SK-N-SH (cell line): Measurements from ENCODE around the gene SUPT20H. TPM values are rescaled to one million over a fixed set of nuclear protein-coding genes. Genes with fewer than 3 reads are reported as not detected.

Source experiments
- CTCF ChIA-PET: fragments of 300-600, 350-600 bp; formaldehyde crosslinking; extraction: SDS; loops from one replicate; lab custom pipeline; 2021; lab: Yijun Ruan, JAX
- POLR2A ChIA-PET: fragments of 350-600 bp; sonication (Branson Sonifier 250); formaldehyde crosslinking; extraction: SDS; loops from one replicate; lab custom pipeline; 2020; ENCODE audit warnings: antibody characterized with exemption, inconsistent platforms; lab: Yijun Ruan, JAX
- DNase-seq: peaks from one replicate; pipeline ENCODE4 v3.0.0; 2012
- H2AFZ ChIP-seq: fragments of 200-600 bp; sonication (generic); 2 replicates; pipeline ENCODE4 v1.8.1; 2016; ENCODE audit warnings: antibody characterized with exemption, mild to moderate bottlenecking, low read depth
- H3F3A ChIP-seq: fragments of 200-600 bp; sonication (generic); replicated peaks from 2 replicates; pipeline ENCODE3; 2016; ENCODE audit warnings: antibody characterized with exemption, mild to moderate bottlenecking; ENCODE audit not compliant: insufficient read depth
- H3K27ac ChIP-seq, 2 experiments: fragments of 200-500 bp in 1 of 2; fragments of 200-600 bp in 1 of 2; sonication (Bioruptor generic) in 1 of 2; sonication (generic), shearing (Covaris generic) in 1 of 2; 2 replicates each; pipeline versions ENCODE4 v1.5.1 to v1.6.1; 2014 to 2016; ENCODE audit warnings: low read depth in 2 of 2, inconsistent platforms in 1 of 2, low read length in 1 of 2, mild to moderate bottlenecking in 1 of 2, mixed read lengths in 1 of 2
- H3K27me3 ChIP-seq: fragments of 200-600 bp; sonication (generic), shearing (Covaris generic); 2 replicates; pipeline ENCODE4 v1.6.1; 2016; ENCODE audit warnings: mixed run types; ENCODE audit not compliant: insufficient read depth
- H3K36me3 ChIP-seq, 2 experiments: fragments of 200-500 bp in 1 of 2; fragments of 200-600 bp in 1 of 2; sonication (Bioruptor generic) in 1 of 2; sonication (generic) in 1 of 2; replicated peaks in 1 of 2; 2 replicates each; pipeline versions ENCODE3 to v1.5.1; 2014 to 2016; ENCODE audit warnings: low read length in 1 of 2, mild to moderate bottlenecking in 1 of 2; ENCODE audit not compliant: insufficient read depth in 2 of 2, control insufficient read depth in 1 of 2
- H3K4me1 ChIP-seq, 2 experiments: fragments of 200-500 bp in 1 of 2; fragments of 200-600 bp in 1 of 2; sonication (Bioruptor generic) in 1 of 2; sonication (generic), shearing (Covaris generic) in 1 of 2; 2 replicates each; pipeline versions ENCODE4 v1.5.1 to v1.6.1; 2014 to 2016; ENCODE audit warnings: low read depth in 1 of 2, low read length in 1 of 2, mixed run types in 1 of 2; ENCODE audit not compliant: insufficient read depth in 2 of 2, control insufficient read depth in 1 of 2
- H3K4me2 ChIP-seq: fragments of 200-600 bp; sonication (generic), shearing (Covaris generic); 2 replicates; pipeline ENCODE4 v1.6.1; 2017; ENCODE audit warnings: mixed run types
- H3K4me3 ChIP-seq, 2 experiments: fragments of 200-500 bp in 1 of 2; fragments of 200-600 bp in 1 of 2; sonication (Bioruptor generic) in 1 of 2; sonication (generic), shearing (Covaris generic) in 1 of 2; 2 replicates each; pipeline versions ENCODE4 v1.5.1 to v1.8.1; 2014 to 2016; ENCODE audit warnings: low read depth in 2 of 2, inconsistent platforms in 1 of 2, low read length in 1 of 2, mild to moderate bottlenecking in 1 of 2, mixed read lengths in 1 of 2, moderate library complexity in 1 of 2
- H3K79me2 ChIP-seq: fragments of 200-600 bp; sonication (generic); 2 replicates; pipeline ENCODE4 v1.8.1; 2017; ENCODE audit warnings: mild to moderate bottlenecking; ENCODE audit not compliant: insufficient read depth
- H3K9ac ChIP-seq: fragments of 200-600 bp; sonication (generic); 2 replicates; pipeline ENCODE4 v1.6.1; 2017; ENCODE audit warnings: mixed run types
- H3K9me2 ChIP-seq: fragments of 200-600 bp; sonication (generic); 2 replicates; pipeline ENCODE4 v1.6.1; 2017; ENCODE audit warnings: mixed run types
- H3K9me3 ChIP-seq: fragments of 200-600 bp; sonication (generic); 2 replicates; pipeline ENCODE4 v1.6.1; 2017; ENCODE audit warnings: mixed run types, mild to moderate bottlenecking, moderate library complexity
- H4K20me1 ChIP-seq: fragments of 200-600 bp; sonication (generic); 2 replicates; pipeline ENCODE4 v1.6.1; 2017; ENCODE audit warnings: mild to moderate bottlenecking, mixed run types; ENCODE audit not compliant: insufficient read depth
- ELF1 ChIP-seq: IDR thresholded peaks from 2 replicates; pipeline ENCODE4 v1.4.0; 2012
- EZH2phosphoT487 ChIP-seq: fragments of 200-600 bp; sonication (generic); IDR thresholded peaks from 2 replicates; pipeline ENCODE4 v1.6.1; 2017; ENCODE audit warnings: low read depth, mixed run types, mild to moderate bottlenecking, antibody characterized with exemption, moderate library complexity, borderline replicate concordance
- FOXJ3 ChIP-seq: sonication (generic); formaldehyde crosslinking; IDR thresholded peaks from 2 replicates; pipeline ENCODE4 v1.5.1; 2020; ENCODE audit warnings: mild to moderate bottlenecking, missing genetic modification reagents
- FOXM1 ChIP-seq: IDR thresholded peaks from 2 replicates; pipeline ENCODE4 v1.4.0; 2012; ENCODE audit warnings: low read depth, mild to moderate bottlenecking
- JUND ChIP-seq: IDR thresholded peaks from 2 replicates; pipeline ENCODE4 v1.4.0; 2012
- NFIC ChIP-seq: IDR thresholded peaks from 2 replicates; pipeline ENCODE4 v1.4.0; 2012; ENCODE audit warnings: borderline replicate concordance
- PBX3 ChIP-seq: IDR thresholded peaks from 2 replicates; pipeline ENCODE4; 2012
- POLR2AphosphoS5 ChIP-seq: IDR thresholded peaks from 2 replicates; pipeline ENCODE4 v1.6.1; 2012; ENCODE audit warnings: low read depth, low read length
- RFX5 ChIP-seq: IDR thresholded peaks from 2 replicates; pipeline ENCODE4 v1.6.1; 2012; ENCODE audit warnings: mild to moderate bottlenecking, improper control_type of control experiment, low read length
- SIN3A ChIP-seq: IDR thresholded peaks from 2 replicates; pipeline ENCODE4 v1.6.1; 2012; ENCODE audit warnings: low read depth, mild to moderate bottlenecking, low read length, moderate library complexity, borderline replicate concordance
- SMC3 ChIP-seq: IDR thresholded peaks from 2 replicates; pipeline ENCODE4 v1.6.1; 2012; ENCODE audit warnings: low read depth, low read length, improper control_type of control experiment
- TAF1 ChIP-seq: IDR thresholded peaks from 2 replicates; pipeline ENCODE4 v1.6.1; 2012; ENCODE audit warnings: low read depth, mild to moderate bottlenecking, low read length, moderate library complexity, borderline replicate concordance
- TCF12 ChIP-seq: IDR thresholded peaks from 2 replicates; pipeline ENCODE4 v1.4.0; 2012
- USF2 ChIP-seq: fragments of 150-350 bp; IDR thresholded peaks from 2 replicates; pipeline ENCODE4 v1.6.1; 2017; ENCODE audit warnings: antibody characterized with exemption, low read length, low read depth, borderline replicate concordance
- YY1 ChIP-seq: IDR thresholded peaks from 2 replicates; pipeline ENCODE4 v1.4.0; 2012; ENCODE audit warnings: low read depth, mild to moderate bottlenecking
- ZBTB33 ChIP-seq: IDR thresholded peaks from 2 replicates; pipeline ENCODE4 v1.4.0; 2012; ENCODE audit warnings: low read depth, borderline replicate concordance
- WGBS: methylation state at CpG from one replicate; pipeline ENCODE4 v1.1.6; 2017; ENCODE audit warnings: low lambda C conversion rate; 5-methylcytosine and 5-hydroxymethylcytosine counted together
- polyA plus RNA-seq, 3 experiments: library from polyadenylated mRNA; depleted of rRNA; stranded (reverse); fragments of >200 nt; gene quantifications; 2 replicates each; pipeline ENCODE4 v1.2.3, GENCODE V29; 2012

The SUPT20H gene
- polyA plus RNA-seq, 1 of the 3 experiments (the other 2 are of a cell fraction), result 39.4 TPM

- ChIA-PET CTCF (interaction anchor here (2.4 kb wide), 1 partner anchor 10 kb away, joined by 10 read pairs; no protein-coding TSS in a partner anchor), POLR2A (no interaction called here)
- peaks cover 85 to 96% of the 10 kb centered on the region in 2 experiments for H3K36me3 ChIP-seq
- H2AFZ ChIP-seq, result no peak overlapping the region
- H3K4me1 ChIP-seq, result no peaks in the 10 kb centered on the region
- no peak overlapping the region for H3K27ac ChIP-seq
- no peak overlapping the region for H3K4me2 ChIP-seq
- TF ChIP-seq YY1 (no peak), SIN3A (no peak), EZH2phosphoT487 (no peak), POLR2AphosphoS5 (no peak), NFIC (no peak), PBX3 (no peak), USF2 (no peak), SMC3 (no peak), TCF12 (no peak)
- no peak for DNase-seq
- no peak overlapping the region for H3K4me3 ChIP-seq
- no peak overlapping the region for H3K9ac ChIP-seq
- WGBS, result 85% methylated on average over 3 of the region's 3 CpGs
- no peaks in the 10 kb centered on the region for H3K9me3 ChIP-seq
- no peaks in the 10 kb centered on the region for H3K27me3 ChIP-seq
- peaks cover 18% of the 10 kb centered on the region; the same call in 1 of the 2 replicates for H3K79me2 ChIP-seq
- H3F3A ChIP-seq, result peaks cover 10% of the 10 kb centered on the region
- H4K20me1 ChIP-seq, result no peaks in the 10 kb centered on the region
- no peaks in the 10 kb centered on the region for H3K9me2 ChIP-seq
Observed at GRCh38 chr13:37037241-37037640, 22.2 kb downstream of the SUPT20H start.

GRCh38 chr13:37029617-37030016, 29.9 kb downstream of the SUPT20H start:
- Histone ChIP-seq H4K20me1 (peaks cover 4% of the 10 kb centered on the region; the same call in 1 of the 2 replicates), H3K36me3 (peaks cover 82 to 87% of the 10 kb centered on the region in 2 experiments), H3K27me3 (no peaks in the 10 kb centered on the region), H2AFZ (no peak overlapping the region), H3K9ac (peak overlapping the region; percentile 9; the same call in 1 of the 2 replicates), H3K9me2 (no peaks in the 10 kb centered on the region; the same call in 1 of the 2 replicates), H3K9me3 (no peaks in the 10 kb centered on the region), H3K4me1 (peaks cover 19% of the 10 kb centered on the region in 2 experiments; a peak in 3 of 4 replicates), H3K4me3 (no peak overlapping the region), H3K79me2 (peaks cover 30% of the 10 kb centered on the region), H3F3A (peaks cover 59% of the 10 kb centered on the region), H3K4me2 (peak overlapping the region; percentile 3; the same call in 1 of the 2 replicates), H3K27ac (peak overlapping the region; percentile 71 to 82)
- ChIA-PET POLR2A (no interaction called here), CTCF (interaction anchor here (1.2 to 1.5 kb wide), 2 partner anchors 31 to 171 kb away, joined by 3 to 4 read pairs; partner anchors contain the start of gene ALG5)
- WGBS, result 22% methylated on average over 4 of the region's 4 CpGs
- DNase-seq, result peak; percentile 30
- TF ChIP-seq RFX5 (no peak), ELF1 (no peak), ZBTB33 (0 out of 2 replicates have a peak, but pooled peaks have one; percentile 16), FOXJ3 (CRISPR knock-in tag) (no peak), JUND (peak; percentile 74), SIN3A (no peak), PBX3 (peak; percentile 90), FOXM1 (no peak), TCF12 (peak; percentile 95), EZH2phosphoT487 (no peak), TAF1 (no peak), POLR2AphosphoS5 (peak; percentile 64; the same call in 1 of the 2 replicates), USF2 (no peak)
